ENCODE results near the gene CD59. TPM values are rescaled to one million over a fixed set of nuclear protein-coding genes. Genes with fewer than 3 reads are reported as not detected.

CD59 gene
- total and polyA plus RNA-seq, 9 of the 15 experiments (the other 6 are each of a cell fraction or from before 2014, with no cell fraction given) = 38.1 to 338 (median 173) TPM

GRCh38 chr11:33773404-33773986 is 37.3 kb upstream of the CD59 start (continued):
- peak; percentile 41; the same call in 1 of the 2 replicates for TF ChIP-seq ETS1 (conservative IDR thresholded peaks at IDR 0.05; ENCODE audit: control insufficient read depth, low read depth, low read length)
- no peak for TF ChIP-seq BCL6 (CRISPR knock-in tag; IDR thresholded peaks at IDR 0.05)
- TF ChIP-seq, protein P1, sequence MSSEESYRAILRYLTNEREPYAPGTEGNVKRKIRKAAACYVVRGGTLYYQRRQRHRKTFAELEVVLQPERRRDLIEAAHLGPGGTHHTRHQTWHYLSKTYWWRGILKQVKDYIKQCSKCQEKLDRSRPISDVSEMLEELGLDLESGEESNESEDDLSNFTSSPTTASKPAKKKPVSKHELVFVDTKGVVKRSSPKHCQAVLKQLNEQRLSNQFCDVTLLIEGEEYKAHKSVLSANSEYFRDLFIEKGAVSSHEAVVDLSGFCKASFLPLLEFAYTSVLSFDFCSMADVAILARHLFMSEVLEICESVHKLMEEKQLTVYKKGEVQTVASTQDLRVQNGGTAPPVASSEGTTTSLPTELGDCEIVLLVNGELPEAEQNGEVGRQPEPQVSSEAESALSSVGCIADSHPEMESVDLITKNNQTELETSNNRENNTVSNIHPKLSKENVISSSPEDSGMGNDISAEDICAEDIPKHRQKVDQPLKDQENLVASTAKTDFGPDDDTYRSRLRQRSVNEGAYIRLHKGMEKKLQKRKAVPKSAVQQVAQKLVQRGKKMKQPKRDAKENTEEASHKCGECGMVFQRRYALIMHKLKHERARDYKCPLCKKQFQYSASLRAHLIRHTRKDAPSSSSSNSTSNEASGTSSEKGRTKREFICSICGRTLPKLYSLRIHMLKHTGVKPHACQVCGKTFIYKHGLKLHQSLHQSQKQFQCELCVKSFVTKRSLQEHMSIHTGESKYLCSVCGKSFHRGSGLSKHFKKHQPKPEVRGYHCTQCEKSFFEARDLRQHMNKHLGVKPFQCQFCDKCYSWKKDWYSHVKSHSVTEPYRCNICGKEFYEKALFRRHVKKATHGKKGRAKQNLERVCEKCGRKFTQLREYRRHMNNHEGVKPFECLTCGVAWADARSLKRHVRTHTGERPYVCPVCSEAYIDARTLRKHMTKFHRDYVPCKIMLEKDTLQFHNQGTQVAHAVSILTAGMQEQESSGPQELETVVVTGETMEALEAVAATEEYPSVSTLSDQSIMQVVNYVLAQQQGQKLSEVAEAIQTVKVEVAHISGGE (CRISPR knock-in tag; IDR thresholded peaks at IDR 0.05) = no peak
- no peak for TF ChIP-seq ZNF224 (CRISPR knock-in tag; IDR thresholded peaks at IDR 0.05)
- TF ChIP-seq ZNF584 (CRISPR knock-in tag; IDR thresholded peaks at IDR 0.05; ENCODE audit: low read depth) = no peak
- TF ChIP-seq LEF1 (IDR thresholded peaks at IDR 0.05) = no peak
- no peak for TF ChIP-seq SMARCA5 (IDR thresholded peaks at IDR 0.05)
- no peak for TF ChIP-seq ID3 (CRISPR knock-in tag; IDR thresholded peaks at IDR 0.05)
- no peak for TF ChIP-seq ID3 (tag; IDR thresholded peaks at IDR 0.05)
- TF ChIP-seq GABPB1 (CRISPR knock-in tag; IDR thresholded peaks at IDR 0.05) = no peak
- no peak for TF ChIP-seq CREB1 (IDR thresholded peaks at IDR 0.05)
- TF ChIP-seq CREB1 (CRISPR knock-in tag; IDR thresholded peaks at IDR 0.05) = peak; percentile 49; the same call in 1 of the 2 replicates

All from K562 (cell line).